Uterus (tissue), 2 donors: Measurements from ENCODE around the gene SLC25A31.

ENCODE experiments used
- POLR2A ChIP-seq, 2 donors: fragments of 450-650 bp; IDR thresholded peaks; one replicate each; pipeline ENCODE4 v1.6.1; 2016; ENCODE audit warnings: antibody characterized with exemption in 2 of 2, mild to moderate bottlenecking in 1 of 2, moderate library complexity in 1 of 2
- TF ChIP-seq, protein P1 (sequence below), 4 experiments: fragments of 200-600 bp in 2 of 4; fragments of 450-650 bp in 2 of 4; sonication (generic) in 2 of 4; IDR thresholded peaks; one replicate each; pipeline ENCODE4 v1.5.1; 2016 to 2019; ENCODE audit warnings: antibody characterized with exemption in 4 of 4, mild to moderate bottlenecking in 2 of 4, moderate library complexity in 1 of 4

DNA sequence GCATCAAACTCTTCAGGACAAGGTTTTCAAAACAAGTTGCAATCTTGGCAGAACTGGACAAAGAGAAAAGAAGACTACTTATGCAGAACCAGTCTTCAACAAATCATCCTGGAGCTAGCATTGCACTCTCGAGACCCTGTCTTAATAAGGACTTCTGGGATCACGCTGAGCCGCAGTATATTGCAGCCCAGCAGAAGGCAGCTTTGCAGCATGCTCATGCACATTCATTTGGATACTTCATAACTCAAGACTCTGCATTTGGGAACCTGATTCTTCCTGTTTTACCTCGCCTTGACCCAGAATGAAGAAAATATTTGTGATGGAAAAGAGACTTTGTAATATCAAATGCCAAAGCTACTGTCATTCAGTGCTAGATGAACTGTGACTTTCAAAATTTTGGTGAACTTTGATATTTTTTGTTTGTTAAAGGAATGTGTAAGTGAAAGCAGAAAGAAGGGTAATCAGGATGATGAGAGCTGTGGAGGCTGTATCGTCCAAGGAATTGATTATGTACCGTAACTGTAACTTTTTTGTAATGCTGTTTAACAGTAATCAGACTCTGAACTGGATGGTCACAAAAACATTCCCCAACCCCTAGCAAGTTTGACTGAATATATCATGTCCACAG lies 79.1 kb downstream of the SLC25A31 start:
- TF ChIP-seq, protein P1, sequence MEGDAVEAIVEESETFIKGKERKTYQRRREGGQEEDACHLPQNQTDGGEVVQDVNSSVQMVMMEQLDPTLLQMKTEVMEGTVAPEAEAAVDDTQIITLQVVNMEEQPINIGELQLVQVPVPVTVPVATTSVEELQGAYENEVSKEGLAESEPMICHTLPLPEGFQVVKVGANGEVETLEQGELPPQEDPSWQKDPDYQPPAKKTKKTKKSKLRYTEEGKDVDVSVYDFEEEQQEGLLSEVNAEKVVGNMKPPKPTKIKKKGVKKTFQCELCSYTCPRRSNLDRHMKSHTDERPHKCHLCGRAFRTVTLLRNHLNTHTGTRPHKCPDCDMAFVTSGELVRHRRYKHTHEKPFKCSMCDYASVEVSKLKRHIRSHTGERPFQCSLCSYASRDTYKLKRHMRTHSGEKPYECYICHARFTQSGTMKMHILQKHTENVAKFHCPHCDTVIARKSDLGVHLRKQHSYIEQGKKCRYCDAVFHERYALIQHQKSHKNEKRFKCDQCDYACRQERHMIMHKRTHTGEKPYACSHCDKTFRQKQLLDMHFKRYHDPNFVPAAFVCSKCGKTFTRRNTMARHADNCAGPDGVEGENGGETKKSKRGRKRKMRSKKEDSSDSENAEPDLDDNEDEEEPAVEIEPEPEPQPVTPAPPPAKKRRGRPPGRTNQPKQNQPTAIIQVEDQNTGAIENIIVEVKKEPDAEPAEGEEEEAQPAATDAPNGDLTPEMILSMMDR (IDR thresholded peaks at IDR 0.05) = no peak
- no peak for TF ChIP-seq POLR2A (IDR thresholded peaks at IDR 0.05)
